Upper lobe of left lung (tissue), 4 donors: ENCODE data around the gene SNAPIN.

Source experiments
- POLR2AphosphoS5 ChIP-seq, 2 donors: sonication (generic); formaldehyde crosslinking; IDR thresholded peaks; one replicate each; pipeline ENCODE4 v1.5.1; 2017; ENCODE audit warnings: antibody characterized with exemption in 2 of 2
- TF ChIP-seq, protein P1 (sequence below), 6 experiments: fragments of 450-650 bp in 4 of 6; fragments of 200-600 bp in 2 of 6; sonication (generic) in 2 of 6; IDR thresholded peaks; one replicate each; pipeline ENCODE4 v1.5.1; 2016 to 2019; ENCODE audit warnings: antibody characterized with exemption in 6 of 6

DNA sequence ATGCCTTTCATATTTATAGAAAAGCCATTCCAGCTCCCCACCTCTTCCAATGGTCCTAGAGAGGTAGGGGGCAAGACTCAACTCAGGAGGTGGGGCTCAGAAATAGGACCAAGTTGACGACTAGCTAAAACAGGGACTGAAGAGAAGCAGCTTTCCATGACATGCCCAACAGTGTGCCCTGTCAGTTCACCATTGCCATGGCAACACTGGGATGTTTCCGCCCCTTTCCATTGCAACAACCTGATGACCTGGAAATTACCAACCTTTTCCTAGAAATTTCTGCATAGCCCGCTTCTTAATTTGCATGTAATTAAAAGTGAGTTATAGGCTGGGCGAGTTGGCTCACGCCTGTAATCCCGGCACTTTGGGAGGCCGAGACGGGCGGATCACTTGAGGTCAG lies 47.0 kb downstream of the SNAPIN start:
- TF ChIP-seq POLR2AphosphoS5 (IDR thresholded peaks at IDR 0.05), result no peak
- TF ChIP-seq, protein P1, sequence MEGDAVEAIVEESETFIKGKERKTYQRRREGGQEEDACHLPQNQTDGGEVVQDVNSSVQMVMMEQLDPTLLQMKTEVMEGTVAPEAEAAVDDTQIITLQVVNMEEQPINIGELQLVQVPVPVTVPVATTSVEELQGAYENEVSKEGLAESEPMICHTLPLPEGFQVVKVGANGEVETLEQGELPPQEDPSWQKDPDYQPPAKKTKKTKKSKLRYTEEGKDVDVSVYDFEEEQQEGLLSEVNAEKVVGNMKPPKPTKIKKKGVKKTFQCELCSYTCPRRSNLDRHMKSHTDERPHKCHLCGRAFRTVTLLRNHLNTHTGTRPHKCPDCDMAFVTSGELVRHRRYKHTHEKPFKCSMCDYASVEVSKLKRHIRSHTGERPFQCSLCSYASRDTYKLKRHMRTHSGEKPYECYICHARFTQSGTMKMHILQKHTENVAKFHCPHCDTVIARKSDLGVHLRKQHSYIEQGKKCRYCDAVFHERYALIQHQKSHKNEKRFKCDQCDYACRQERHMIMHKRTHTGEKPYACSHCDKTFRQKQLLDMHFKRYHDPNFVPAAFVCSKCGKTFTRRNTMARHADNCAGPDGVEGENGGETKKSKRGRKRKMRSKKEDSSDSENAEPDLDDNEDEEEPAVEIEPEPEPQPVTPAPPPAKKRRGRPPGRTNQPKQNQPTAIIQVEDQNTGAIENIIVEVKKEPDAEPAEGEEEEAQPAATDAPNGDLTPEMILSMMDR (IDR thresholded peaks at IDR 0.05), result no peak
